Keratinocyte (primary cell): ENCODE results near the gene ITFG1.

Source experiments
- EZH2 ChIP-seq: IDR thresholded peaks from one replicate; pipeline ENCODE4 v1.6.1; 2012; ENCODE audit warnings: inconsistent platforms, mild to moderate bottlenecking, low read length, moderate library complexity
- TF ChIP-seq, protein P1 (sequence below), 3 experiments: IDR thresholded peaks in 1 of 3; conservative IDR thresholded peaks in 1 of 3; optimal IDR thresholded peaks in 1 of 3; 2 replicates in 2 of 3; 3 replicates in 1 of 3; pipeline versions ENCODE3 to v1.5.1; 2011; ENCODE audit warnings: low read length in 3 of 3, mild to moderate bottlenecking in 3 of 3, moderate library complexity in 2 of 3, control low read depth in 1 of 3, inconsistent platforms in 1 of 3; ENCODE audit not compliant: insufficient read depth in 2 of 3; ENCODE audit errors: extremely low read depth in 1 of 3

DNA sequence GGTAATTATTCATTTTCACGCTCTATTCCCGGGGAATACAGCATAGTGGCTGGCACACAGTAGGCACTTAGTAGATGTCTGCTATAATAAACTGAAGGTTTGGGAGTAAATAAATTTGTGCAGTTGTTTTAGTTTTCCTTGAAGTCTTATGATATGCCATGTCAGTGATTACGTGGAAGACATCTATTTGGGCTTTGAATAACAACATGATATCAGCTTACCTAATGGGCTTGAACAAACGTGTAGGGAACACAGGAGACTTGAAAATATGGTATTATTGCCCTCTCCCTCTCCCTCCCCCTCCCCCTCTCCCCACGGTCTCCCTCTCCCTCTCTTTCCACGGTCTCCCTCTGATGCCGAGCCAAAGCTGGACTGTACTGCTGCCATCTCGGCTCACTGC lies 280.8 kb downstream of the ITFG1 start:
- no peak for TF ChIP-seq EZH2
- TF ChIP-seq, protein P1, sequence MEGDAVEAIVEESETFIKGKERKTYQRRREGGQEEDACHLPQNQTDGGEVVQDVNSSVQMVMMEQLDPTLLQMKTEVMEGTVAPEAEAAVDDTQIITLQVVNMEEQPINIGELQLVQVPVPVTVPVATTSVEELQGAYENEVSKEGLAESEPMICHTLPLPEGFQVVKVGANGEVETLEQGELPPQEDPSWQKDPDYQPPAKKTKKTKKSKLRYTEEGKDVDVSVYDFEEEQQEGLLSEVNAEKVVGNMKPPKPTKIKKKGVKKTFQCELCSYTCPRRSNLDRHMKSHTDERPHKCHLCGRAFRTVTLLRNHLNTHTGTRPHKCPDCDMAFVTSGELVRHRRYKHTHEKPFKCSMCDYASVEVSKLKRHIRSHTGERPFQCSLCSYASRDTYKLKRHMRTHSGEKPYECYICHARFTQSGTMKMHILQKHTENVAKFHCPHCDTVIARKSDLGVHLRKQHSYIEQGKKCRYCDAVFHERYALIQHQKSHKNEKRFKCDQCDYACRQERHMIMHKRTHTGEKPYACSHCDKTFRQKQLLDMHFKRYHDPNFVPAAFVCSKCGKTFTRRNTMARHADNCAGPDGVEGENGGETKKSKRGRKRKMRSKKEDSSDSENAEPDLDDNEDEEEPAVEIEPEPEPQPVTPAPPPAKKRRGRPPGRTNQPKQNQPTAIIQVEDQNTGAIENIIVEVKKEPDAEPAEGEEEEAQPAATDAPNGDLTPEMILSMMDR (optimal IDR thresholded peaks at IDR 0.05 in 1 of 3, IDR thresholded peaks at IDR 0.05 in 1 of 3, conservative IDR thresholded peaks at IDR 0.05 in 1 of 3; ENCODE audit: extremely low read depth in 1 of 3, insufficient read depth in 2 of 3, low read length in 3 of 3): no peak
